NCI-H146 treated with DMSO at 0.1 percent for 48 hours (cell line): ENCODE results near the gene ZNF830.
"Not testable (repeated sequence)": the region's sequence is repeated elsewhere in the genome, so short reads cannot be mapped to it uniquely, and the experiment has no call there.

Experiments
- DNase-seq: peaks from one replicate; lab custom pipeline; 2025; ENCODE audit not compliant: unreplicated experiment; lab: John Stamatoyannopoulos, UW

The ZNF830 gene

GRCh38 chr17:34990921-34991365, 29.6 kb downstream of the ZNF830 start:
- no peak for DNase-seq

- DNase-seq, result no peak
Measured at GRCh38 chr17:34991606-34992005, 30.3 kb downstream of the ZNF830 start.

GRCh38 chr17:34993031-34993430, 31.7 kb downstream of the ZNF830 start:
- DNase-seq, result no peak

DNA sequence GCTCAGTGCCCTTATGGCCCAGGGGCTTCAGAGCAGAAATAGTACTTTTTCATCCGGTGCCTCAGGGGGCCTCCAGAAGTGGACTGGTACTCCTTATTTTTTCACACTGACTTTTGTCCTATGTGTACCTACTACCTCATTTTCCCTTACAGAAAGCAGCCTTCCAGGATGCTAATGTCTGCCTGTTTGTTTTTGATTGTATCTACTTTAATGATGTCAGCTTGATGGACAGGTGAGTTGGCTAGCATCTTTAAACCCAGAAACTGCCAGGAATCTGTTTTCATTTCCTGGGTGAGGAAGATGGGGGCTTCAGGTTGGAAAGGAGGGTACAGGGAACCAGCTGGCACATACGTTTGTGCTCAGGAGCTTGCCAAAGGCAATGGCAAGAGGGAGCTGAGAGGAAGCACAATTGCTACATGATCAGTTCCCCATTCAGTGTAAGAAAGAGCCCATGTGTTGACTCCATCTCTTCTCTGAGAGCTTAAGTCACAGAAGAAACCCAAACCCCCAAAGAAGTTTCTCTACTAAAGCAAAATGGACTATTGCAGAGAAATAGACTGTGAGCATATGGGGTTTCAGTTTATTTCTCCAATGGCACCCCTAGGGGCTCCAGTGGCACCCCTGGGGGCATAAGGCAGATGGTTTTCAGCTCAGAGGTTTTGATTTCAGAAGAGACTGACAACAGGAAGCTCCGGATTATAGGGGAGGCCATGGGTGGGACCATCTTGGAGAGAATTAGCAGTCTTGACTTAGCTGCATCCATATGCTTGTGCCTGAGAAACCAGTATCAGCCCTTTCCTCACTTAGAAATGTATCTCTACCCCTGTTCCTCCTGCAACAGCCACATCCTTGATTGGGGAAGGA, 35.3 kb downstream of the ZNF830 start:
- no peak for DNase-seq

- DNase-seq, result no peak
Measured at GRCh38 chr17:34997355-34997862, 36.1 kb downstream of the ZNF830 start.

GRCh38 chr17:34998205-34998604, 36.9 kb downstream of the ZNF830 start:
- peak; percentile 28 for DNase-seq

- DNase-seq, result no peak
Measured at GRCh38 chr17:34999456-34999855, 38.1 kb downstream of the ZNF830 start.

DNA sequence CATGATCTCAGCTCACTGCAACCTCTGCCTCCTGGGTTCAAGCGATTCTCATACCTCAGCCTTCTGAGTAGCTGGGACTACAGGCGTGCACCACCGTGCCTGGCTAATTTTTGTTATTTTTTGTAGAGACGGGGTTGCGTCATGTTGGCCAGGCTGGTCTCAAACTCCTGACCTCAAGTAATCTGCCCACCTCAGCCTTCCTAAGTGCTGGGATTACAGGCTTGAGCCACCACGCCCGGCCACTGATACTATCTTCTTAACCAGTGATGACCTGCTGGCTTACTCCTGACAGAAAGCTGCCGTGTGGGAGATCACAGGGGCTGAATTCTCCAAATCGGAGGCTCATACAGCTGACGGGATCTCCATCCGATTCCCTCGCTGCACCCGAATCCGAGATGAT, 39.6 kb downstream of the ZNF830 start:
- not testable (repeated sequence) for DNase-seq

GRCh38 chr17:35001549-35001948, 40.2 kb downstream of the ZNF830 start:
- no peak for DNase-seq

GRCh38 chr17:35002876-35003551, 41.7 kb downstream of the ZNF830 start:
- DNase-seq, result no peak

DNA sequence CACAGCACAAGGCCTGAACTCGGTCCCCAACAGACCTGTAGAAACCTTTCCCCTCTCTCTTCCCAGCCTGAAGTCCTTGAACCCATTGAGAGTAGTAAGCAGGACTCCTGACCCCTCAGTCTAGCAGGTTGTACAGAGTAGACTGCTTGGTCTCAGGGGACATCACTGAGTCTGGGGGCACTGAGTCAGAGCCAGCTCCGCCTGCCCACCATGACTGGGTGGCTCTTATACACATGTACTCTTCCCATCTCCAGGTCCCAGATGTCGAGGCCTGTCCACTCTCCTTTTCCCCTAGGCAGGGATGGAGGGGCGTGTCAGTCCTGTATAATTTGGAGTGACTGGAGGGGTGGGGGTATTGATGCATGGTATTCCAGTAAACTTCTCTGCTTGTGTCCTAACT, 42.4 kb downstream of the ZNF830 start:
- no peak for DNase-seq

- DNase-seq, result no peak
Measured at GRCh38 chr17:35006345-35006744, 45.0 kb downstream of the ZNF830 start.

- no peak for DNase-seq
Measured at GRCh38 chr17:35006961-35007360, 45.6 kb downstream of the ZNF830 start.

DNA sequence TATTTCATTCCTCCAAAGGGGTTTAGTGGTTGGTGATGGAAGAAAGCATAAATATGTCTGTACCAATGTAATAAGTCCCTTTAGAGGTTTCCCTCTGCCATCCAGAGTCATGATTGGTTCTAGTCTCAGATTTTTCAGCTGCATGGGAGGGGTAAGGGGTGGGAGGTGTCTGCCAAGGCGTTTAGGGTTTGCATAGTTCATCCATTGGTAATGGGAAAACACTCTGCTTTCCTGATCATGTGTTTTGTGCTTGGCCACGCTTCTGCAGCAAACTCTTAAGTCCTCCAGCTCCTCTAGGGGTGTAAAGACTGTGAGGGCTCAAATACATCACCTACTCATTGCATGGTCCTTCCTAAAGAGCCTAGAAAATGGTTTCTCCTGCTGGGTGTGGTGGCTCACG, 48.8 kb downstream of the ZNF830 start:
- no peak for DNase-seq

- no peak for DNase-seq
Measured at GRCh38 chr17:35011671-35012216, 50.4 kb downstream of the ZNF830 start.
